Natural killer cell (primary cell): ENCODE measurements around the gene BNC2. TPM values are rescaled to one million over a fixed set of nuclear protein-coding genes. Genes with fewer than 3 reads are reported as not detected.

Experiments used
- ATAC-seq, 3 donors: fragments of 150-1000 bp in 2 of 3; fragments of 200-7000 bp in 1 of 3; cut with Tn5 transposase; 1 replicate in 1 of 3; 2 replicates in 2 of 3; pipeline ENCODE4 v1.10.0; 2021; ENCODE audit warnings: mild to moderate bottlenecking in 2 of 3, moderate library complexity in 2 of 3
- DNase-seq, 2 donors: peaks; one replicate each; pipeline versions ENCODE4 v3.0.0 to v3.0.0-alpha.2; 2013 to 2021; ENCODE audit warnings: mixed read lengths in 1 of 2
- H3K27ac ChIP-seq: one replicate; pipeline ENCODE4 v1.5.1; 2013; ENCODE audit warnings: mild to moderate bottlenecking, low read length
- H3K27me3 ChIP-seq: one replicate; pipeline ENCODE4 v1.6.1; 2013; ENCODE audit warnings: low read length; ENCODE audit not compliant: control insufficient read depth, insufficient read depth
- H3K36me3 ChIP-seq: one replicate; pipeline ENCODE4 v1.6.1; 2013; ENCODE audit warnings: low read length; ENCODE audit not compliant: control insufficient read depth, insufficient read depth
- H3K4me1 ChIP-seq: one replicate; pipeline ENCODE4 v1.6.1; 2013; ENCODE audit warnings: low read length; ENCODE audit not compliant: control insufficient read depth, insufficient read depth
- H3K4me3 ChIP-seq: one replicate; pipeline ENCODE4 v1.5.1; 2013; ENCODE audit warnings: low read length
- H3K9me3 ChIP-seq: one replicate; pipeline ENCODE4 v1.6.1; 2013; ENCODE audit warnings: low read length; ENCODE audit not compliant: control insufficient read depth, insufficient read depth
- H3K27ac Mint-ChIP-seq, 2 donors: one replicate each; pipeline ENCODE4 v1.8.0; 2022; ENCODE audit warnings: mild to moderate bottlenecking in 2 of 2, mixed read lengths in 2 of 2, moderate library complexity in 1 of 2
- H3K27me3 Mint-ChIP-seq, 2 donors: one replicate each; pipeline ENCODE4 v1.8.0; 2022; ENCODE audit warnings: low read depth in 2 of 2, mixed read lengths in 2 of 2
- H3K36me3 Mint-ChIP-seq: one replicate; pipeline ENCODE4 v1.8.0; 2022; ENCODE audit warnings: mixed read lengths
- H3K4me1 Mint-ChIP-seq, 2 donors: one replicate each; pipeline ENCODE4 v1.8.0; 2022; ENCODE audit warnings: mixed read lengths in 2 of 2
- H3K4me3 Mint-ChIP-seq: one replicate; pipeline ENCODE4 v1.8.0; 2022; ENCODE audit warnings: mild to moderate bottlenecking, moderate library complexity, mixed read lengths
- H3K9me3 Mint-ChIP-seq, 2 donors: one replicate each; pipeline ENCODE4 v1.8.0; 2022; ENCODE audit warnings: mixed read lengths in 2 of 2
- WGBS: methylation state at CpG from one replicate; pipeline ENCODE4 v1.1.7; 2013; ENCODE audit warnings: missing lambda C conversion rate; ENCODE audit not compliant: insufficient coverage; 5-methylcytosine and 5-hydroxymethylcytosine counted together
- intact Hi-C: fragments of 100-400 bp; cut with micrococcal nuclease; formaldehyde crosslinking; loops from one replicate; pipeline ENCODE4 v1.14.2; 2022
- total RNA-seq, 4 donors: library from RNA; stranded (reverse); fragments of 120-200 nt in 1 of 4; gene quantifications; one replicate each; pipeline versions ENCODE4 v1.2.3 to v1.2.4, GENCODE V29; 2013 to 2022
- TF ChIP-seq, protein P1 (sequence below): fragments of 200-600 bp; IDR thresholded peaks from one replicate; pipeline ENCODE4 v1.8.0; 2022; ENCODE audit warnings: antibody characterized with exemption

Gene BNC2
- total RNA-seq, 3 donors from 2014 or later (not counting 1 experiment from before 2014, with no cell fraction given) = 36.9 to 84.2 (median 66.5) TPM

DNA sequence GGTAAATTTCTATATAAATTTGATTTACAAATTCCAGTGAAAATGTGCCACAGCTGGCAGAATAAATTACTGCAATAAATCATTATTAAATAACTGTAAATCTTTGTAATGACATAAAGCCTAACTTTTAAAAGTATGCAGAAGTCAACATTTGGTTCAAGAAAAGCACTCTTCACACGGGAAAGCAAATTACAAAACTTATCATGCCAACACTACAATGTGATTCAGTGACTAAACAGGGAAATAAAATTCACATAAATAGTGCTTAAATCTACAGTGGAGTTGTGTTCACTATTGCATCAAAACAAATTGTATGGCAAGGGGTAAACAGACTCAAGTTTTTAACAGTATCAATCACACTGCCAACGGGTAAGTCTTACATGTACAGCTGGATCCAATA is 117.2 kb downstream of the BNC2 start:
- H3K4me3 Mint-ChIP-seq = no peak overlapping the region
- no peaks in the 10 kb centered on the region for H3K36me3 ChIP-seq
- no peaks in the 10 kb centered on the region for H3K9me3 ChIP-seq
- ATAC-seq (no peak), DNase-seq (no peak)
- H3K27ac Mint-ChIP-seq = no peak overlapping the region
- TF ChIP-seq, protein P1, sequence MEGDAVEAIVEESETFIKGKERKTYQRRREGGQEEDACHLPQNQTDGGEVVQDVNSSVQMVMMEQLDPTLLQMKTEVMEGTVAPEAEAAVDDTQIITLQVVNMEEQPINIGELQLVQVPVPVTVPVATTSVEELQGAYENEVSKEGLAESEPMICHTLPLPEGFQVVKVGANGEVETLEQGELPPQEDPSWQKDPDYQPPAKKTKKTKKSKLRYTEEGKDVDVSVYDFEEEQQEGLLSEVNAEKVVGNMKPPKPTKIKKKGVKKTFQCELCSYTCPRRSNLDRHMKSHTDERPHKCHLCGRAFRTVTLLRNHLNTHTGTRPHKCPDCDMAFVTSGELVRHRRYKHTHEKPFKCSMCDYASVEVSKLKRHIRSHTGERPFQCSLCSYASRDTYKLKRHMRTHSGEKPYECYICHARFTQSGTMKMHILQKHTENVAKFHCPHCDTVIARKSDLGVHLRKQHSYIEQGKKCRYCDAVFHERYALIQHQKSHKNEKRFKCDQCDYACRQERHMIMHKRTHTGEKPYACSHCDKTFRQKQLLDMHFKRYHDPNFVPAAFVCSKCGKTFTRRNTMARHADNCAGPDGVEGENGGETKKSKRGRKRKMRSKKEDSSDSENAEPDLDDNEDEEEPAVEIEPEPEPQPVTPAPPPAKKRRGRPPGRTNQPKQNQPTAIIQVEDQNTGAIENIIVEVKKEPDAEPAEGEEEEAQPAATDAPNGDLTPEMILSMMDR = no peak
- H3K4me1 Mint-ChIP-seq = peaks cover 36 to 41% of the 10 kb centered on the region in 2 donors
- no peaks in the 10 kb centered on the region for H3K36me3 Mint-ChIP-seq
- no peak overlapping the region for H3K27ac ChIP-seq
- H3K4me1 ChIP-seq = no peaks in the 10 kb centered on the region
- no peak overlapping the region for H3K4me3 ChIP-seq
- no peaks in the 10 kb centered on the region for H3K27me3 Mint-ChIP-seq
- intact Hi-C loops = no loop called here
- no peaks in the 10 kb centered on the region for H3K27me3 ChIP-seq
- no peaks in the 10 kb centered on the region for H3K9me3 Mint-ChIP-seq
- WGBS = 91% methylated on average over 1 of the region's 2 CpGs

DNA sequence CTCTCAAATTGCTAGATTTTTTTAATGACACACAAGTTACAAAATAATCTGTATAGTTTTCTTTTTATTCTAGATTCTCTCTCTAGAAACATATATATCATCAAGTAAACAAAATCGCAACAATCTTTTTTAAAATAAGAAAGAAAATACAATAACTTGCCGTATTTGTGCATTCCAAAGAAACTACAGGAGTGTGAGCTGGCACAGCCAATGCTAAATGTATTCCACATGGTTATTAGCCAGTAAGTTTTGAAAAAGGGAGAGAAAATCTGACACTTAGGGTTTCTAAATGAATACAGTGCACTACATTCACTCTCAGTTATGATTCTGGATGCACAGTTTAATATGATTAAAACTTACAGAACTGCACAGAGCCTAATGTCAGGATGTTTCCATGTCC is 117.9 kb downstream of the BNC2 start:
- H3K4me3 Mint-ChIP-seq = no peak overlapping the region
- H3K27me3 Mint-ChIP-seq = no peaks in the 10 kb centered on the region
- intact Hi-C loops = no loop called here
- H3K36me3 Mint-ChIP-seq = no peaks in the 10 kb centered on the region
- Histone ChIP-seq H3K4me3 (no peak overlapping the region), H3K27me3 (no peaks in the 10 kb centered on the region), H3K36me3 (no peaks in the 10 kb centered on the region), H3K27ac (no peak overlapping the region), H3K4me1 (no peaks in the 10 kb centered on the region), H3K9me3 (no peaks in the 10 kb centered on the region)
- WGBS = 100% methylated on average over 2 of the region's 2 CpGs
- ATAC-seq (no peak), DNase-seq (no peak)
- H3K9me3 Mint-ChIP-seq = no peaks in the 10 kb centered on the region
- TF ChIP-seq, protein P1 = no peak
- H3K4me1 Mint-ChIP-seq = peaks cover 30 to 35% of the 10 kb centered on the region in 2 donors
- H3K27ac Mint-ChIP-seq = no peak overlapping the region

DNA sequence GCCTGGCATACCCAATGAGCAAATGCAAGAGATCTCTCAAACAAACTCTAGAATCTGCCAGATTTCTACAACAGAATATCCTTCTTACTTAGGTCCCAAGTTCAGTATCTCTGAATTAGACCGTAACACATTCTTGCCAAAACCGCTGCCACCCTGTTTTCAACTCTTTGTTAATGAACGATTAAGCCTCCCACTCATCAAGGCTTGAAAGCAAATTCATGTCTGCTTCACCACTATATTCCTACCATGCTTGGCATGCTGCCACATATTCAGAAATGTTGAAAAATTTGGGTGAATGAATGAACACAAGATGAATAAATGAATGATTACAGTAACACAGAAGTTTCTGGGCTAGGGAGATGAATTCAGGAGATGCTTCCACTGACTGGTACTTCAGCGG is 119.9 kb downstream of the BNC2 start:
- TF ChIP-seq, protein P1 = no peak
- H3K27me3 Mint-ChIP-seq = no peaks in the 10 kb centered on the region
- no peak overlapping the region for H3K4me3 Mint-ChIP-seq
- ATAC-seq (no peak), DNase-seq (no peak)
- 95% methylated on average over 4 of the region's 4 CpGs for WGBS
- H3K27ac Mint-ChIP-seq = no peak overlapping the region
- no peaks in the 10 kb centered on the region for H3K36me3 Mint-ChIP-seq
- Histone ChIP-seq H3K9me3 (no peaks in the 10 kb centered on the region), H3K4me3 (no peak overlapping the region), H3K36me3 (no peaks in the 10 kb centered on the region), H3K27ac (no peak overlapping the region), H3K27me3 (peaks cover under 1% of the 10 kb centered on the region), H3K4me1 (no peaks in the 10 kb centered on the region)
- peaks cover 15 to 24% of the 10 kb centered on the region in 2 donors for H3K4me1 Mint-ChIP-seq
- intact Hi-C loops = no loop called here
- H3K9me3 Mint-ChIP-seq = no peaks in the 10 kb centered on the region

DNA sequence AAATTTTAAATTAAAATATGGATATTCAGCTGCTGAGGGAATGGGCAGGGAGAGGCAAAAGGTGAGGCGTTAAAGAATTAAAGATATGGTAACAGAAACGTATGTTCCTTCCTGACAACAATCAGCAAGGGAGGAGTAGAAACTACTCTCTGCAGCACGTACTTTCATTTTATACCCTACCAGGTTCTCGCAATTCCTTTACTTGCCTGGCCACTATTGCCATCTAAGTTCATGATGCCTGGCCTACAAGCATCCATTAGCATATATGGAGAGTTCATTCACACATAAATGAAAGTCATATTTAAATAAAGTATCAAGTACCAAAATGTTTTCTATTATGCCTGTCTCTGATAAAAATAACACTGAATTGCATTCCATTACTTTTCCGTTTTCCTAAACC is 125.1 kb downstream of the BNC2 start:
- H3K36me3 Mint-ChIP-seq = no peaks in the 10 kb centered on the region
- Histone ChIP-seq H3K27me3 (peaks cover 2% of the 10 kb centered on the region), H3K4me3 (no peak overlapping the region), H3K27ac (no peak overlapping the region), H3K9me3 (no peaks in the 10 kb centered on the region), H3K36me3 (no peaks in the 10 kb centered on the region), H3K4me1 (peaks cover 4% of the 10 kb centered on the region)
- TF ChIP-seq, protein P1 = no peak
- H3K27me3 Mint-ChIP-seq = peaks cover 3 to 8% of the 10 kb centered on the region in 2 donors
- intact Hi-C loops = no loop called here
- H3K27ac Mint-ChIP-seq = no peak overlapping the region
- H3K4me1 Mint-ChIP-seq = peaks cover 36 to 43% of the 10 kb centered on the region in 2 donors
- ATAC-seq = no peak
- H3K4me3 Mint-ChIP-seq = no peak overlapping the region
- 65% methylated on average over 4 of the region's 5 CpGs for WGBS
- H3K9me3 Mint-ChIP-seq = no peaks in the 10 kb centered on the region
- DNase-seq = no peak
